ENCODE data around the gene CFAP299.

DNA sequence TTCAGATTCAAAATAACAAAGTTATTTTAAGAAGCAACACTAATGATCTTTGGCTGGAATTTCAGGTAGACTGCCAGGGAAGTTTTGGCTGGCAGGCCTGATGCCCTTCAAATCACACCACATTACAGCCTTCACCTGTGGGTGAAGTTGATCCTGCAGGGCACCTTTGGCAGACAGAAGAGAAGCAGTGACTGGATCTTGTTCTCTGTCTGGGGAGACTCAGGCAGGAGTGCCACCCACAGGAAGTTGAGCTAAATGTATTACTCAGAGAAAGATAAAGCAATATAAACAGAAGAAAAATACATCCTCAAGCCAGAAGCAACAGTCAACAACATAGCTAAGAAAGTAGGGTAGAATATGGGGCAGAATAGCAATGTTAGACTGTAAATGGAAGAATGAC is 12.8 kb upstream of the CFAP299 start:
- TF ChIP-seq FOXM1 (CRISPR knock-in tag; IDR thresholded peaks at IDR 0.05): no peak
- TF ChIP-seq, protein P1, sequence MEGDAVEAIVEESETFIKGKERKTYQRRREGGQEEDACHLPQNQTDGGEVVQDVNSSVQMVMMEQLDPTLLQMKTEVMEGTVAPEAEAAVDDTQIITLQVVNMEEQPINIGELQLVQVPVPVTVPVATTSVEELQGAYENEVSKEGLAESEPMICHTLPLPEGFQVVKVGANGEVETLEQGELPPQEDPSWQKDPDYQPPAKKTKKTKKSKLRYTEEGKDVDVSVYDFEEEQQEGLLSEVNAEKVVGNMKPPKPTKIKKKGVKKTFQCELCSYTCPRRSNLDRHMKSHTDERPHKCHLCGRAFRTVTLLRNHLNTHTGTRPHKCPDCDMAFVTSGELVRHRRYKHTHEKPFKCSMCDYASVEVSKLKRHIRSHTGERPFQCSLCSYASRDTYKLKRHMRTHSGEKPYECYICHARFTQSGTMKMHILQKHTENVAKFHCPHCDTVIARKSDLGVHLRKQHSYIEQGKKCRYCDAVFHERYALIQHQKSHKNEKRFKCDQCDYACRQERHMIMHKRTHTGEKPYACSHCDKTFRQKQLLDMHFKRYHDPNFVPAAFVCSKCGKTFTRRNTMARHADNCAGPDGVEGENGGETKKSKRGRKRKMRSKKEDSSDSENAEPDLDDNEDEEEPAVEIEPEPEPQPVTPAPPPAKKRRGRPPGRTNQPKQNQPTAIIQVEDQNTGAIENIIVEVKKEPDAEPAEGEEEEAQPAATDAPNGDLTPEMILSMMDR (CRISPR knock-in tag; IDR thresholded peaks at IDR 0.05): no peak
- TF ChIP-seq, protein P2, sequence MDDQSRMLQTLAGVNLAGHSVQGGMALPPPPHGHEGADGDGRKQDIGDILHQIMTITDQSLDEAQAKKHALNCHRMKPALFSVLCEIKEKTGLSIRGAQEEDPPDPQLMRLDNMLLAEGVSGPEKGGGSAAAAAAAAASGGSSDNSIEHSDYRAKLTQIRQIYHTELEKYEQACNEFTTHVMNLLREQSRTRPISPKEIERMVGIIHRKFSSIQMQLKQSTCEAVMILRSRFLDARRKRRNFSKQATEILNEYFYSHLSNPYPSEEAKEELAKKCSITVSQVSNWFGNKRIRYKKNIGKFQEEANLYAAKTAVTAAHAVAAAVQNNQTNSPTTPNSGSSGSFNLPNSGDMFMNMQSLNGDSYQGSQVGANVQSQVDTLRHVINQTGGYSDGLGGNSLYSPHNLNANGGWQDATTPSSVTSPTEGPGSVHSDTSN (CRISPR knock-in tag; IDR thresholded peaks at IDR 0.05; ENCODE audit: borderline replicate concordance): no peak
- TF ChIP-seq KDM6A (CRISPR knock-in tag; IDR thresholded peaks at IDR 0.05; ENCODE audit: low read depth): no peak
- TF ChIP-seq BRCA1 (CRISPR knock-in tag; IDR thresholded peaks at IDR 0.05): no peak
- no peak for TF ChIP-seq TCF12 (IDR thresholded peaks at IDR 0.05)
- TF ChIP-seq TCF12 (CRISPR knock-in tag; IDR thresholded peaks at IDR 0.05): no peak

All from HepG2 (cell line).